GM12891 (cell line): ENCODE results near the gene OR2W3.
A peak's percentile ranks its signal among the peaks of the same experiment; 100 is the strongest.
"Not testable (repeated sequence)": the region's sequence is repeated elsewhere in the genome, so short reads cannot be mapped to it uniquely, and the experiment has no call there.

Source experiments
- DNase-seq: peaks from one replicate; pipeline ENCODE4 v3.0.0; 2011; ENCODE audit warnings: low spot score; ENCODE audit not compliant: insufficient read length
- FAIRE-seq: peaks from 2 replicates; lab custom pipeline; 2011; peaks lifted over from hg19 to GRCh38; lab: Jason Lieb, UNC
- PAX5 ChIP-seq: IDR thresholded peaks from 2 replicates; pipeline ENCODE4 v1.6.1; 2011; ENCODE audit warnings: low read length, moderate library complexity, mild to moderate bottlenecking; ENCODE audit not compliant: insufficient read depth, severe bottlenecking
- POLR2A ChIP-seq: IDR thresholded peaks from 2 replicates; pipeline ENCODE4 v1.6.1; 2011; ENCODE audit warnings: low read depth, low read length, control low read depth
- POLR2AphosphoS5 ChIP-seq: IDR thresholded peaks from 2 replicates; pipeline ENCODE4 v1.6.1; 2011; ENCODE audit warnings: low read depth, low read length, control low read depth
- POU2F2 ChIP-seq: IDR thresholded peaks from 2 replicates; pipeline ENCODE4 v1.6.1; 2011; ENCODE audit warnings: low read depth, mild to moderate bottlenecking, control low read depth, low read length, moderate library complexity
- SPI1 ChIP-seq: IDR thresholded peaks from 2 replicates; pipeline ENCODE4 v1.6.1; 2011; ENCODE audit warnings: low read depth, low read length, control low read depth
- TAF1 ChIP-seq: IDR thresholded peaks from 2 replicates; pipeline ENCODE4 v1.6.1; 2011; ENCODE audit warnings: low read depth, low read length, control low read depth

OR2W3 gene

GRCh38 chr1:247913786-247914185, 18.4 kb downstream of the OR2W3 start:
- TF ChIP-seq SPI1 (no peak), PAX5 (no peak), POLR2A (no peak), TAF1 (no peak), POU2F2 (no peak), POLR2AphosphoS5 (no peak)
- FAIRE-seq (no peak), DNase-seq (no peak)

- TF ChIP-seq POLR2AphosphoS5 = no peak
- FAIRE-seq = no peak
- DNase-seq = no peak
Measured at GRCh38 chr1:247914941-247915662, 19.7 kb downstream of the OR2W3 start.

DNA sequence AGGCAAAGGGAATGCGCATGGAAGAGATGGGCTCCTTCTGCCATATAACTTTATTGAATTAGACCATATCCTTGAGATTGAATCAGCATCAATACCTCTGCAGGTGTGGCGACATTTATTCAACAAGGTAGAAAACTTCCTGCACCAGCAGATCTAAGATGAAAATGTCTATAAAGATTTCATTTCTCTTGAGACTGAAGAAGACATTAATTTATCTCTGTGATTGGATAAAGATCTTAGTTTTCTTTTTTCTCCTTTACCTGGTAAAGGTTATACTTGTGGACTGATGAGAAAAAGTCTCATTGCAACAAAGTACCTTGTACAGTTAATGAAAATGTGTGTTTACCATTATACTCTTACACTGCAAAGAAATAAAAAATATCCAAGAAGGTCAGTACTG, 24.6 kb downstream of the OR2W3 start, which contains the start of gene OR2T8:
Gene OR2T8, plus strand, starts transcription at position 301 of the 400 bp plus-strand sequence. CDS start 766 bp downstream, outside the sequence.
- no peak for DNase-seq
- no peak for FAIRE-seq

GRCh38 chr1:247923941-247924340, 28.6 kb downstream of the OR2W3 start:
- TF ChIP-seq POLR2AphosphoS5 = no peak
- FAIRE-seq = no peak

More for the DNA sequence above, 24.6 kb downstream of the OR2W3 start, which contains the start of gene OR2T8:
- TF ChIP-seq POLR2A (no peak), PAX5 (no peak), SPI1 (no peak), POU2F2 (no peak), TAF1 (no peak), POLR2AphosphoS5 (no peak)

GRCh38 chr1:247924868-247925267, 29.5 kb downstream of the OR2W3 start, which contains the start of gene OR2AJ1:
OR2AJ1 (plus strand) TSS chr1:247924889; CDS start chr1:247933769, 8,880 bp downstream.
- DNase-seq (no peak), FAIRE-seq (no peak)
- TF ChIP-seq SPI1 = no peak
- TF ChIP-seq POLR2A = no peak
- TF ChIP-seq POLR2AphosphoS5 = no peak
- no peak for TF ChIP-seq PAX5
- TF ChIP-seq TAF1 = no peak
- TF ChIP-seq POU2F2 = no peak

More at GRCh38 chr1:247923941-247924340, 28.6 kb downstream of the OR2W3 start:
- DNase-seq = no peak

GRCh38 chr1:247933989-247934388, 38.6 kb downstream of the OR2W3 start:
- FAIRE-seq (no peak), DNase-seq (no peak)
- TF ChIP-seq POU2F2 (no peak), POLR2AphosphoS5 (no peak), POLR2A (no peak), SPI1 (no peak), TAF1 (no peak), PAX5 (no peak)

GRCh38 chr1:247935781-247936180, 40.4 kb downstream of the OR2W3 start:
- TF ChIP-seq POU2F2 = no peak
- no peak for TF ChIP-seq POLR2A
- TF ChIP-seq PAX5 = no peak
- no peak for TF ChIP-seq POLR2AphosphoS5
- no peak for TF ChIP-seq SPI1
- TF ChIP-seq TAF1 = no peak
- FAIRE-seq (no peak), DNase-seq (no peak)

GRCh38 chr1:247936415-247936814, 41.0 kb downstream of the OR2W3 start:
- TF ChIP-seq POLR2A = no peak
- FAIRE-seq (no peak), DNase-seq (no peak)

GRCh38 chr1:247936965-247937734, 41.8 kb downstream of the OR2W3 start:
- not testable (repeated sequence) for FAIRE-seq
- DNase-seq = peak; percentile 22

- TF ChIP-seq POU2F2 = no peak
- TF ChIP-seq POLR2A = no peak
- TF ChIP-seq PAX5 = no peak
- TF ChIP-seq POLR2AphosphoS5 = no peak
- no peak for FAIRE-seq
- no peak for DNase-seq
Measured at GRCh38 chr1:247942624-247943023, 47.2 kb downstream of the OR2W3 start.
